DMS114 treated with DMSO at 0.1 percent for 48 hours (cell line): ENCODE results near the gene PRKAG2.

ENCODE experiments used
- DNase-seq: peaks from one replicate; lab custom pipeline; 2025; ENCODE audit not compliant: unreplicated experiment; lab: John Stamatoyannopoulos, UW

PRKAG2 gene

GRCh38 chr7:151683615-151684407 lies 193.1 kb downstream of the PRKAG2 start:
- no peak for DNase-seq

- DNase-seq, result no peak
Measured at GRCh38 chr7:151682831-151683614, 193.9 kb downstream of the PRKAG2 start.

- no peak for DNase-seq
Measured at GRCh38 chr7:151681726-151682125, 195.2 kb downstream of the PRKAG2 start.

GRCh38 chr7:151680810-151681209 lies 196.1 kb downstream of the PRKAG2 start:
- DNase-seq, result no peak

- DNase-seq, result no peak
Measured at GRCh38 chr7:151679881-151680612, 196.9 kb downstream of the PRKAG2 start.

- no peak for DNase-seq
Measured at GRCh38 chr7:151679071-151679708, 197.7 kb downstream of the PRKAG2 start.

- no peak for DNase-seq
Measured at GRCh38 chr7:151678227-151678604, 198.7 kb downstream of the PRKAG2 start.

GRCh38 chr7:151677581-151678226 lies 199.2 kb downstream of the PRKAG2 start:
- DNase-seq, result no peak

GRCh38 chr7:151676759-151677158 lies 200.2 kb downstream of the PRKAG2 start:
- no peak for DNase-seq

GRCh38 chr7:151675196-151675920 lies 201.6 kb downstream of the PRKAG2 start:
- no peak for DNase-seq

GRCh38 chr7:151674161-151674920 lies 202.6 kb downstream of the PRKAG2 start:
- DNase-seq, result no peak

GRCh38 chr7:151673216-151673615 lies 203.7 kb downstream of the PRKAG2 start:
- no peak for DNase-seq

GRCh38 chr7:151672716-151673115 lies 204.2 kb downstream of the PRKAG2 start:
- no peak for DNase-seq

- DNase-seq, result no peak
Measured at GRCh38 chr7:151671514-151671913, 205.4 kb downstream of the PRKAG2 start.

GRCh38 chr7:151669762-151670161 lies 207.2 kb downstream of the PRKAG2 start:
- no peak for DNase-seq

- DNase-seq, result no peak
Measured at GRCh38 chr7:151666886-151667285, 210.0 kb downstream of the PRKAG2 start.

GRCh38 chr7:151665368-151665767 lies 211.5 kb downstream of the PRKAG2 start:
- DNase-seq, result no peak

- DNase-seq, result no peak
Measured at GRCh38 chr7:151664268-151664667, 212.6 kb downstream of the PRKAG2 start.

GRCh38 chr7:151663382-151664100 lies 213.4 kb downstream of the PRKAG2 start:
- DNase-seq, result no peak
